Measurements from ENCODE around the gene PRKCE.

GRCh38 chr2:46018773-46019591 is 367.5 kb downstream of the PRKCE start:
- TF ChIP-seq CTCF (IDR thresholded peaks at IDR 0.05) (no peak), POLR2A (IDR thresholded peaks at IDR 0.05) (no peak), POLR2AphosphoS5 (IDR thresholded peaks at IDR 0.05) (no peak)

All from sigmoid colon (tissue), 4 donors.